GM12874 (cell line): ENCODE results near the gene PRICKLE4.

ENCODE experiments used
- CTCF ChIP-seq: IDR thresholded peaks from 2 replicates; pipeline ENCODE4 v1.5.1; 2011; ENCODE audit warnings: low read depth, mild to moderate bottlenecking, control low read depth, low read length, moderate library complexity; ENCODE audit not compliant: insufficient read depth

Gene PRICKLE4

DNA sequence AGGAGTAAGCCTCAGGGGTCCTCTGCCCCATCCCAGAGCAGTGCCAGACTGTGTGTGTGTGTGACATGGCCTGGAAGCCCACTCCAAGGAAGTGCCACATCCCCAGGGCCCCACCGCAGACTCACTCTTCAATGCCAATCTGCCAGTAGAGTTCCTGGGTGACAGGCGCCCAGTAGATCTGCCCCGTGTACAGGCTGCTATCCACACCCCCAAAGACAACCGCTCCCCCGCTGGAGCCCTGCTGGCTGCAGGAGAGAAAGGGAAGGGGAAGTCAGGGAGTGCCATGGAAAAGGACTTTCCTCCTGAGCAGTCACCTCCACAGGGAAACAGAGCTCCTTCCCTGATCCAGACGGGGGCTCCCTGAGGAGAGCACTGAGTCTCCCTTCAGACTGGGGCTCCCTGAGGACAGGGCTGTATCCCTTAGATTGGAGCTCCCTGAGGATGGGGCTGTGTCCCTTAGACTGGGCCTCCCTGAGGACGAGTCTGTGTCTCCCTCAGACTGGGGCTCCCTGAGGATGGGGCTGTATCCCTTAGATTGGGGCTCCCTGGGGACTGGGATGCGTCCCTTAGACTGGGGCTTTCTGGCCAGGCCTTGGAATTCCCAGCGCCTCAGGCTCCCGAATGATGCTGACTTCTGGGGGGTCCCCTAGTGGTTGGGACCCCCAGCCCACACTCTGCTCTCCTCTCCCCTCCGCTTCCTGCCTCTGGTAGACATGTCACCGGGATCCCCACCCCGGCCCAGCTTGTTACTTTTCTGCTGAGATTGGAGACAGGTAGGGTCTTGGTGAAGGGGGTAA, 40.0 kb upstream of the PRICKLE4 start:
- TF ChIP-seq CTCF: no peak

GRCh38 chr6:41741625-41742490, 38.7 kb upstream of the PRICKLE4 start:
- TF ChIP-seq CTCF: no peak

GRCh38 chr6:41743406-41744235, 37.0 kb upstream of the PRICKLE4 start:
- TF ChIP-seq CTCF: no peak

DNA sequence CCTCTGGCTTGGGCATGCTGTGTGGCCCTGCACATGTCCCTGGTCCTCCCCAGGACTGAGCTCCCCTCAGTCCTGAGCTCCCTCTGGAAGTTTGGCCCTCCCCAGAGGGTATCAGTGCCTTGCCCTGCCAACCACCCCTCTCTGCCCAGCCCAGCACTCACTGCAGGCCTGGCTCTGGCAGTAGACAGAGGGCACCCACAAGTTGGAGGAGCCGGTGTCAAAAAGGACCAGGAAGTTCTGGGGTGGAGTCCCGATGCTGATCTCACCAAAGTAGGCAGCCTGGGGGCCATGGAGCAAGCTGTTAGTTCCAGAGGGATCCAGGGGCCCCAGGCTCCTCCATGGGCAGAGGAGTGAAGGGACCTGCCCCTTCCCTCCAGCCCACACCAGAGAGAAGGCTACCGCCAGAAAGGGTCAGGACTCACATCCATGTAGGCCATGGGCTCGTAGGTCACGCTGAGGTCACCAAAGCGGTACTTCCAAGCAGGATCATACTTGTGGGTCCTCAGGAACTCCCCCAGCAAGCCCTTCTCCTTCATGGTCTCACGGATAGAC, 36.3 kb upstream of the PRICKLE4 start:
- no peak for TF ChIP-seq CTCF

DNA sequence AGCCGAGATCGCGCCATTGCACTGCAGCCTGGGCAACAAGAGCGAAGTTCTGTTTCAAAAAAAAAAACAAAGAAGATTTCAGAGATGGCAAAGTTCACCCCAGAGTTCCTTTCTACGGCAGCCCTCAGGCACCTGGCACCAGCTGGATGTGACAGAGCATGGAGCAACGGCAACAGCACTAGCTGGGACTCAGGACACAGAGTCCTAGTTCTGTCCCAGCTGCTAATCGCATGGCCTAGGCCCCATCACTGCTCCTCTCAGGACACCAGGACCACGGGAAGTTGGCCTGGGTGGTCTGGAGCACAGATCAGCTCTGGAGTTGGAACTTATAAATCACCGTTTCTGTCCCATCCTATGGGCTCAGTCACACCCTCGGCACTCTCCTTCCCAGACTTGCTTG, 34.5 kb upstream of the PRICKLE4 start:
- TF ChIP-seq CTCF: no peak

GRCh38 chr6:41747256-41748101, 33.1 kb upstream of the PRICKLE4 start, which contains the start of gene PGC:
PGC (minus strand) TSS chr6:41747397; CDS start chr6:41747334, 63 bp downstream.
- no peak for TF ChIP-seq CTCF
